ENCODE measurements around the gene ST7. TPM values are rescaled to one million over a fixed set of nuclear protein-coding genes. Genes with fewer than 3 reads are reported as not detected.
A peak's percentile ranks its signal among the peaks of the same experiment; 100 is the strongest.

ST7 gene
- total RNA-seq, 4 donors from 2014 or later, result 7.2 to 47.9 (median 19.1) TPM

DNA sequence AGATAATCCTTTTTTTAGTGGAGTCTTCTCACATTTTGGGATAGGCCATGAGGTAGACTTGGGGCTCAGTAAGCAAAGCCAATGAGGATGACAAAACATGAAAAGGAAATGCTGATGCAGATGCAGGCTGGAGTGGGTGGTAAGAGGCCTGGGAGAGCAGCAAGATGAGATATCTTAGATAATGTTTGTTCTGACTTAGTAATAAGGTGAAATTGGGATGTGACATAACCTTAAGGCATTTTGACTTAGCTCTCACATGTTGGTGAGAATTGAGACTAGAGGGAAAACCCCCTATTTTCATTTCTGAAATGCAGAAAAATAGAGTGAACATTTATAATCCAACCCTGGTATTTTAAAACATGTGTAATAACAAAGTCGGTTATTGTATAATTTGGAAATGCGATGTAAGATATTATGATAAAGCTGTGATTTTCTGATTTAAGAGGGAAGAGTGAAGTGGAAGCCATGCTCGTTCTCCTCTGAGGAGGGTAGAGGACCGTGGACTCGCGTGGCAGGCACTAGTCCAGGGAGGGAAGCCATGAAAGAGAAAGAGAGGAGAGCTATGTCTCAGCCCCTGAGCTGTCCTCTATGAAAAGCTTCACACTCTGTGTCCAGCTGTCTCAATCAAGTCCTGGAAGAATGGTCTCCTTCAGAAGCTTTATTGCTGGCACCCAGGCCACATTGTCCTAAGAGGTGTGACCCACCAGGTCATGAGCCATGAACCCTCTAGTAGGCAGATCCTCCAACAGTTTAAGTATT lies 57.3 kb downstream of the ST7 start:
- Histone ChIP-seq H3K36me3 (no peaks in the 10 kb centered on the region), H3K27me3 (no peaks in the 10 kb centered on the region), H3K4me1 (peaks cover 8 to 38% (median 10%) of the 10 kb centered on the region in 4 donors), H3K4me3 (no peak overlapping the region), H3K27ac (no peak overlapping the region), H3K9me3 (no peaks in the 10 kb centered on the region)
- WGBS, 2 donors (ENCODE audit: low coverage in 1 of 2), result 86 to 92% methylated on average over 6 of the region's 6 CpGs
- in situ Hi-C loops (cut with MboI; ENCODE audit: low pct_ligation_motif_present in 1 of 4, low pct_unique_long_range_greater_than_20kb in 1 of 4, low sequenced_read_pairs in 3 of 4) (no loop called here), intact Hi-C loops (cut with DNase I; ENCODE audit: low total_unique reads) (no loop called here)
- TF ChIP-seq EP300 (IDR thresholded peaks at IDR 0.05; ENCODE audit: low read depth), result no peak
- TF ChIP-seq POLR2AphosphoS5 (IDR thresholded peaks at IDR 0.05), result no peak
- no peak for TF ChIP-seq POLR2A (IDR thresholded peaks at IDR 0.05)
- TF ChIP-seq CTCF (IDR thresholded peaks at IDR 0.05), result no peak
- no peak for DNase-seq

DNA sequence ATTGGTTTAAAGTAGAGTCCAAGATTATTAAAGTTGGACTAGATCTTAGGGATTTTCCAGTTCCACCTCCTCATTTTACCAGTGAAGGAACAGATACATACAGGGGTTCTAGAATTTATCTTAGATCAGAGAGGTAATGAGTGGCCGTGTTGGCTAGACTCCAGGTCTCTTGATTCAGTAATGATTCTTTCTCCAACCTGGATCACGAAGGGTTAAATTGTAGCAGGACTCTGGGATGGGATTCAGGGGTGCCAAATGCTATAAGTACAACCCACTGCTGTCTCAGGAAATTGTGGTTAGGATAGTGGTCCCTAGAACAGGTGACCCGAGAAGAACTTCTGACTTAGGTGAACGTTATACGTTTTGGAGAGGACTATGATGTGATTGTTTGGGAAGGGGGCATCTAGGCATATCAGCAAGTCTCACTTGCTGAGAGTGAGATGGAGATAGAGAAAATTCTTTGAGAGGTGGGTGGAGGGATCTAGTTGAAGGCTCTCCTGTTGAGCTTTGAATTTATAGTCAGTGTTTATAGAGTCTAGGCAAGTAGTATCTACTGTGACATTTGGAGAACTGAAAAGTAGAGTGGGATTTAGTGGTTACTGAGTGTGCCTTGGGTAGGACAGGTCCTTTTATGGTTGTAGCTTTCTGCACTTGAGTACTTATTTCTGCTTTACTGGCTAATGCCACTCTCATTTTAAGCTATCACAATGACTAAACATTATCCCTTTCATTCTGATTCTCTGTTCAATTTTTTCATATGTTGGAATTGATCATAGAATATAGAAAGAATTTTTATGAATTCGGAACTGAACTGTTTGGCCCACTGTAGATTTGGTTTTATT lies 58.3 kb downstream of the ST7 start:
- H3K27ac ChIP-seq, result no peak overlapping the region
- no peaks in the 10 kb centered on the region for H3K9me3 ChIP-seq
- H3K36me3 ChIP-seq, result no peaks in the 10 kb centered on the region
- TF ChIP-seq POLR2AphosphoS5 (IDR thresholded peaks at IDR 0.05) (no peak), CTCF (IDR thresholded peaks at IDR 0.05) (no peak), POLR2A (IDR thresholded peaks at IDR 0.05) (no peak), EP300 (IDR thresholded peaks at IDR 0.05; ENCODE audit: low read depth) (no peak)
- in situ Hi-C loops (cut with MboI; ENCODE audit: low pct_ligation_motif_present in 1 of 4, low pct_unique_long_range_greater_than_20kb in 1 of 4, low sequenced_read_pairs in 3 of 4), result no loop called here
- intact Hi-C loops (cut with DNase I; ENCODE audit: low total_unique reads), result no loop called here
- H3K4me3 ChIP-seq, result no peak overlapping the region
- WGBS, 2 donors (ENCODE audit: low coverage in 1 of 2), result 51 to 65% methylated on average over 4 to 6 of the region's 6 CpGs
- no peaks in the 10 kb centered on the region for H3K27me3 ChIP-seq
- H3K4me1 ChIP-seq, result peaks cover 8 to 40% (median 10%) of the 10 kb centered on the region in 4 donors
- no peak for DNase-seq

DNA sequence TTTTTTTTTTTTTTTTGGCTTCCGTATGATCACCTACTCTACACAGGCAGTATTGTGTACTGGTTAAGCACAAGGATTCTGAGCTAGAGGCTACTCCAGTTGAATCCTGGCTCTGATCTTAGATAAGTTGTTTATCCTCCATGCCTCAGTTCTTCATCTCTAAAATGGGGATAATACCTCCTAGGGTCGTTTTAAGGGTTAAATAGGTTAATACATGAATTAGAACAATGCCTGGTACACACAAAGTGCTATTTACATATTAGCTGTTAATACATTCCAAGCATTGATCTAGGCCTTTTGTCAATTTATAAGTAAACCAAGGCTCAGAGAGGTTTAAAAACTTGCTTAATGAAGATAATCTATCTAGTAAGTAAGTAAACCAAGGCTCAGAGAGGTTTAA lies 59.0 kb downstream of the ST7 start:
- Histone ChIP-seq H3K27me3 (no peaks in the 10 kb centered on the region), H3K4me1 (peaks cover 8 to 35% (median 10%) of the 10 kb centered on the region in 4 donors), H3K27ac (no peak overlapping the region), H3K9me3 (no peaks in the 10 kb centered on the region), H3K36me3 (no peaks in the 10 kb centered on the region), H3K4me3 (no peak overlapping the region)
- WGBS, 2 donors (ENCODE audit: low coverage in 1 of 2), result 73 to 79% methylated on average over 2 of the region's 2 CpGs
- no peak for DNase-seq
- TF ChIP-seq POLR2AphosphoS5 (IDR thresholded peaks at IDR 0.05) (no peak), POLR2A (IDR thresholded peaks at IDR 0.05) (no peak), EP300 (IDR thresholded peaks at IDR 0.05; ENCODE audit: low read depth) (no peak), CTCF (IDR thresholded peaks at IDR 0.05) (no peak)
- in situ Hi-C loops (cut with MboI; ENCODE audit: low pct_ligation_motif_present in 1 of 4, low pct_unique_long_range_greater_than_20kb in 1 of 4, low sequenced_read_pairs in 3 of 4), result no loop called here
- intact Hi-C loops (cut with DNase I; ENCODE audit: low total_unique reads), result no loop called here

- in situ Hi-C loops (cut with MboI; ENCODE audit: low pct_ligation_motif_present in 1 of 4, low pct_unique_long_range_greater_than_20kb in 1 of 4, low sequenced_read_pairs in 3 of 4), result no loop called here
- intact Hi-C loops (cut with DNase I; ENCODE audit: low total_unique reads), result no loop called here
Observed at GRCh38 chr7:117012696-117013095, 59.4 kb downstream of the ST7 start.

More at GRCh38 chr7:117012696-117013095, 59.4 kb downstream of the ST7 start:
- no peak for DNase-seq
- TF ChIP-seq EP300 (IDR thresholded peaks at IDR 0.05; ENCODE audit: low read depth) (no peak), POLR2AphosphoS5 (IDR thresholded peaks at IDR 0.05) (no peak), CTCF (IDR thresholded peaks at IDR 0.05) (peak in 3 of 5 experiments; percentile 12 to 28 (median 14))
- H3K4me3 ChIP-seq, result no peak overlapping the region
- peaks cover 8 to 34% (median 10%) of the 10 kb centered on the region in 4 donors for H3K4me1 ChIP-seq
- H3K9me3 ChIP-seq, result no peaks in the 10 kb centered on the region
- no peaks in the 10 kb centered on the region for H3K27me3 ChIP-seq
- 46 to 69% methylated on average over 1 of the region's 1 CpG for WGBS, 2 donors (ENCODE audit: low coverage in 1 of 2)
- no peaks in the 10 kb centered on the region for H3K36me3 ChIP-seq
- no peak overlapping the region for H3K27ac ChIP-seq

All from transverse colon (tissue), 4 donors.